HUDEP-2 (cell line): ENCODE measurements around the gene PDE8B.
A peak's percentile ranks its signal among the peaks of the same experiment; 100 is the strongest.
"Not testable (repeated sequence)": the region's sequence is repeated elsewhere in the genome, so short reads cannot be mapped to it uniquely, and the experiment has no call there.

Source experiments
- DNase-seq, 76 experiments: peaks; one replicate each; lab custom pipeline; 2025; ENCODE audit not compliant: unreplicated experiment in 76 of 76; lab: John Stamatoyannopoulos, UW

The PDE8B gene

DNA sequence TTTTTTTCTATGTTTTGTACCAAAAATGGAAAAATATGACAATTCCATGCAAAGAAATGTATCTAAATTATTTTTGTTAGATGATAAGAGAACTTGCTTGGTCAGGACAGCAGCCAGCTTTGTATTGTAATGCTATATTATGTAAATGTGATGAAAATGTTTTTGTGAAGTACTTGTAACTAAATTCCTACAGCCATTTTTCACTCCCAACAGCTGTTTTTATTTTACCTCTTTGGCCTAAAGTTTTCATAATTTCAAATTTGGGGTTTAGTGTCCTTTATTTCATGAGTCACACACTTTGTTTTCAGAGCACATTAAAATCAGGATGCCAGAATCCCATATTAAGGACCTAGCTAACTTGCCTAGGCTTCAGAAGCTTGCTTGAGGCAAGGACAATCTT lies 217.5 kb downstream of the PDE8B start:
- no peak for DNase-seq

DNA sequence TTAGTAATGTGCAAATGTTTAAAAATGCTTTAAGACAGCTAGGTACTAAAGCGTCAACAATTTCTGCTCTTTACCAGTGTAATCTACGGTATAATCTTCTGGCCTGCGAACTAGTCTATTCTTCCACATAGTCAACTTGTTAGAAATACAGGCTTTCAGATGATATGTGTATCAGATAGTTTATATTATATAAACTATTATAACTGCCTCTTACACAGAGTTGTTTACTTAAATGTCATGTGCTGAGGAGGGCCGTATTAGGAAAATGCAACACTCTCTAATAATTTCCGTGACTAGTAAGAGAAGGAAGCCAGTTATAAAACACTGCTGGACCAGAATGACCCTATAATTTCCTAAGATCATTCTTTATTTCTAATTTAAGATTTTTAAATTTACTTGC lies 218.0 kb downstream of the PDE8B start:
- no peak for DNase-seq

DNA sequence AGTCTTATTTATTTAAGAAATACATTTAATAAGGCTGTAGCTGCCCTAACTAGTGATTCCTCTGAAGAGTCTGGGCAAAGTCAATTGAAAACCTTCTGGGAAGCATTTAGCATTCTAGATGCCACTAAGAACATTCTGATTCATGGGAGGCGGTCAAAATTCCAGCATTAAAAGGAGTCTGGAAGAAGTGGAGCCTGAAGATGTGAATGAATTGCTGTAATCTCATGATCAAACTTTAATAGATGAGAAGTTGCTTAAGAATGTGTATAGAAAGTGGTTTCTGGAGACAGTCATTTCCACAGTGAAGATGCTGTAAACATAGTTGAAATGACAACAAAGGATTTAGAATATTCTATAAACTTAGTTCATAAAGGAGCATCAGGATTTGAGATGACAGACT lies 220.2 kb downstream of the PDE8B start:
- DNase-seq: no peak

DNA sequence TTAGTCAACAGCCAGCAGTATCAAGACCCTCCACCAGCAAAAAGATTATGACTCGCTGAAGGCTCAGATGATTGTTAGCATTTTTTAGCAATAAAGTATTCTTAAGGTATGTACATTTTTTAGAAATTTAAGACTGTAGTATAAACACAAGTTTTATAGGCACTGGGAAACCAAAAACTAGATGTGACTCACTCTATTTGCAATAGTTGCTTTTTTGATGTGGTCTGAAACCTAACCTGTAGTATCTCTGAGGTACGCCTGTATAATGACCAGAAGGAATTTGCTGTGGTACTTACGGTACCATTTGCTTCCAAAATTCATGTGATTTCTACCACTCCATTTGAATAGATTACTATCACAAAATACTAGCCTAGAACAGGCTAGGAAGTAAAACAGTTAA lies 220.8 kb downstream of the PDE8B start:
- no peak for DNase-seq

DNA sequence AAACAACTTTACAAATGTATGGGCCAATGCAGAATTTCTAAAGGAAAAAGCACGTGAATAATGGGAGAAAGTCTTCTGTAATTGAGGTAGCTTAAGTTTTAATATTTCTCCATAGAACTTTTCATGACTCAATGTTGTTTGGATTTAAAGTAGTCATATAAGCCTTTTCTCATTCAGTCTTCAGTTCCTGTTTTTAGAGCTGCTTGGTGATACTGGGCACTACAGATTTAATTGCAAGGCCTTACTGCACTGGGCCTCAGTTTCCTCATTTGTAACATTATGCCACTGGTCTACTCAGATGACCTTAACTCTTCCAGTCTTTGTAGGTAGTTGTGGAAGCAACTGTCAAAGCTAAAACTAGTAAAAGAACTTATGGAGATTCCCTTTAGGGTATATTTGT lies 221.2 kb downstream of the PDE8B start:
- no peak for DNase-seq

DNA sequence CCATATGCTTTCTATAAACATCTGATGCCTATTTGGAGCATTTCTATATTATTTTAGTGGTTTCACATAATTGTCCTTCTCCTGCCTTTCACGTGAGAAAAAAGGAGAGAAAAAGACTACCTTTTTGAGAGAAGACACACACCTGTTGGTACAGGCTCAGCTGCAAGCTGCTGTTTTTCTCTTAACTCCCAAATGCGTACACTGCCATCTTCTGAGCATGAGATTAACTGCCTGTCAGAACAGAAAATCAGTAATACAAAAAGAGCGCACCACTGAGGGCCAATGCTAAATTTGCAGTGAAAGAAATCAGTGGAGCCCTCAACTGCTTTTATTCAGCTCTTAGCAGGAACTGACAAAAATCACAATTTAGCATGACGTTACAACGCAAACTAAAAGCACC lies 226.7 kb downstream of the PDE8B start:
- no peak for DNase-seq

DNA sequence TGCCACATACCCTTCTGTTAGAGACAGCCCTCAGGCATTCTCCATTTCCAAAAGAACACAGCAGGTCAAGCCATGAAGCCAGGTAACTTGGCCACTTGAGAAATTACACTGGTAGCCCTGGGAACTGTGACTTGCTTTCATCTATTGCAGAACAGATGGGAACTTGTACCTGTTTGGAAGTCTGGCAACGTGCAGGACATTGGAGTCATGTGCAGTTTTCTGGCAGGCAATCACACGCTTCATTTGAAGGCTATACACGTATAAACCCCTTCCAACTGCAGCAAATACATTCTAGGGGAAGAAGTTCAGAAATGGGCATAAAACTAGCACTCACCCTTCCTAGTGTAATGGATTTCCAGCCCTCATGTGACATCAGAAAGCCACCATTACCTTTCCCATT lies 227.6 kb downstream of the PDE8B start:
- DNase-seq: no peak

DNA sequence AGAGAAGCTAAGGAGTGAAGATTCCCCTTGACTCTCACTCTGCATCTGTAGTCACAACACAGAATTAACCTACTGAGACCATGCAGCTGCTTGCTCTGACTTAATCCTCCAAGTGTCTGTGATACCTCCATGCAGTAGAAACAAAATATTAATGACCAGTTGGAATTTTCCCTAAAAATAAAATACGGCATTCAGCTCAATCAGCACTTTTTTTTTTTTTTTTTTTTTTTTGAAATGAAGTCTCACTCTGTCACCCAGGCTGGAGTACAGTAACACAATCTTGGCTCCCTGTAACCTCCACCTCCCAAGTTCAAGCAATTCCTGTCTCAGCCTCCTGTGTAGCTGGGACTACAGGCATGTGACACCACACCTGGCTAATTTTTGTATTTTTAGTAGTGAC lies 233.2 kb downstream of the PDE8B start:
- no peak for DNase-seq

DNA sequence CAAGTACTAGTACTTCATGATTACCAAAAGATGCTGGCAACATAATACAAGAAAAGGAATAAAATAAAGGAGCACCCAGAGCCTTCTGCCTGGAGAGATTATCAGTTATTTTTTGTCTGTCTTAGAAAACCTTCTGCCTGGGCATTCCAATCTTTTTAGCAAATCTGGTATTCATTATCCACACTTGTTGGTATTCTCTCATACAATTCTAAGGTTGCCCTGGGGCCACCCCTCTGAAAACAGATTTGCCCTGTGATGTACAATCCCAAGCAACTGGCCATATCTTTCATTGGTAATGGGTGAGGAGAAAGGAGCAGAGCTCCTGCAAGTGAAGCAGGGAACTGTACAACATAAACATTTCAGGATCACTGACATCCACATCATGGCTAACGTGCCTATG lies 233.9 kb downstream of the PDE8B start:
- DNase-seq: no peak

DNA sequence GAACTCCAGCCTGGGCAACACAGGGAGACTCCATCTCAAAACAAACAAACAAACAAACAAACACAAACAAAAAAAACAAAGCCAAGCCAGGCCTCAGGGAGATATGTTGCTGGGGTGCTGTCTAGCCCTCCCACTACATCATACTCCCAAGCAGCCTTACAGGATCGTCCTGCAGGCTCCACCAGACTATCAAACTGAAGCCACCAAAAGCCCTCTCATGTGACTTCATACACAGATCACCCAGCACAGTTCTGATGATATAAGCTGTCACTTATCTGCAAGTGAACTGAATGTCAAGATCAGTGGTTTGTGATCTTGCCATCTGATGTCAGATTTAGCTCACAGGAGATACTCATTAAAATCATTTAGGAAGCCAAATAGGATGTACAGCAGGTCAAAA lies 238.4 kb downstream of the PDE8B start:
- peak in 14 of 76 experiments; percentile 1 to 39 (median 18) for DNase-seq

DNA sequence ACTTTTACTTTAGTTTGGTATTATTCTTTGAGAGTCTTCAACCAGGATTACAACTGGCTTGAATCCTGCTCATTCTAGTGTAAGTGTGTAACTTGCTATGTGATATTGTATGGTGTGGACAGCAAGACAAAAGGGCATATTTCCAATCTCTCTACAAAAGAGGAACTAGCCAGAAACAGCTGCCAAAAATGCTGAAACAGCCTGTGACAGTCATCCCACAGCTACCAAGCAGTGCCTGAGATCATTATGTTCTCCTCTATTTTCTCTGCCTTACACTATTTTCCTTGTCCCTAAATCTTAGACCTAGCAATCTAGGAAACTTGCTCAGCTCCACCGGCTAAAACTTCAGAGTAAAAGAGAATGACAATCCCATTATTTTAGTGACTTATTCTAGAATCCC lies 238.8 kb downstream of the PDE8B start:
- peak in 41 of 76 experiments; percentile 1 to 71 (median 30) for DNase-seq

DNA sequence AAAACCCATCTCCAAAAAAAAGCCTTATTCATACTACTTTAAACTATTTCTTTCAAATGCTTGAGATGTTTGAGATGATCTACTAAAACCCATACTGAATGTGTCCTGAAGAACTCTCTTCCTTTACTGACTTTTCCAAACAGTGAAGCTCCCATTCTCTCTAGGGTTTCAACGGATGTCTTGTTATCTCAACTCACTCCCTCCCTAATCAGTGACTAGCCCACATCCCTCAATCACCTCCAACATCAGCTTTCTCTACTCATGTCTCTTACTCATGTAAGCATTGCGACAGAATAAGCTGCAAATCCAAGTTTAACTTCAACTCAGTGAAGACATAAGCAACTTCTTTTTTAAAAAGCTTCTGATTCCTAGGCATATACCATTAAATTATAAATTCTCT lies 239.5 kb downstream of the PDE8B start:
- peak in 7 of 76 experiments; percentile 3 to 36 (median 12) for DNase-seq

DNA sequence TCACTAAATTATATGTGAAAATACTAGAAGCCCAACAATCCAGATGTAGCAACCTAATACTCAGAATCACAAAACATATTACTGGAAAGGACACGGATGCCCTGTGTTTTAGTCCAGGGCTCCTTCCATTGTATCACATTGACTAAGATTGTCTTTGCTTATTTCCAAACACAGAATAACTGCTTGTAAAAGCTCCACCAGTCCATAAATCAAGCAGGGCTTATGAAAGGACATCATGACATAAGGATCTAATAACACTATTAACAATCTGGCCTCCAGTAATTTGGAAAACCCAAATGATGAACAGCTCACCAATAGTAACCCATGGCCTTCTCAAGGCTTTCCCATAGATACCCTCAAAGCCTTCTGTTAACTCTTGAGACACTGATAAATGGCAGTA lies 241.9 kb downstream of the PDE8B start:
- no peak for DNase-seq

DNA sequence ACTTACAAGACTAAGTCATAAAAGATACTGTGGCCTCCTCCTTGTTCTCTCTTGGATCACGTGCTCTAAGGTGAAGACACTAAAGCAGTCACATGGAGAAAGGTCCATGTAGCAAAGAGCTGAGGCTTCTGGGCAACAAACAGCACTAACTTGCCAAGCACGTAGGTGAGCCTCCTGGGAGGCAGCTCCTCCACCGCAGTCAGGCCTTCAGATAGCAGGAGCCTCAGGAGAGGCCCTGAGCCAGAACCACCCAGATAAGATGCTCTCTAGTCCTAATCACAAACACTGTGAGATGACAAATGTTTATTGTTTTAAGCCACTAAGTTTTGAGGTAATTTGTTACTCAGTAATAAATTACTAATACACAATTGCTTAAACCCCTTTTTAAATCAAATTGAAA lies 243.6 kb downstream of the PDE8B start:
- DNase-seq: peak in 14 of 76 experiments; percentile 0 to 42 (median 13)

DNA sequence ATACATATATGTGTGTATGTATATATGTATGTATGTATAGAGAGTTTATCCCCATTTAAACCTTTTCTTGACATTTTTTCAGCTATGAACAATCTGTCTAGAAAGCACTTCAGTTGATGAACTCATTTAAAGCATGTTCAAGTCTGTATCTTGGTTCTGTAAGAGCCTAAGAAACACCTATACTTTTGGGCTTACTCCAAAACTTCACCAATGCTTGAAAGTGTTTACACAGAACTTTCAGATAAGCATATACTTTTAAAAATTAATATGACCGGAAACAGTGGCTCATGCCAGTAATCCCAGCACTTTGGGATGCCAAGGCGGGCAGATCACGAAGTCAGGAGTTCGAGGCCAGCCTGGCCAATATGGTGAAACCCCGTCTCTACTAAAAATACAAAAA lies 250.8 kb downstream of the PDE8B start:
- DNase-seq: no peak

DNA sequence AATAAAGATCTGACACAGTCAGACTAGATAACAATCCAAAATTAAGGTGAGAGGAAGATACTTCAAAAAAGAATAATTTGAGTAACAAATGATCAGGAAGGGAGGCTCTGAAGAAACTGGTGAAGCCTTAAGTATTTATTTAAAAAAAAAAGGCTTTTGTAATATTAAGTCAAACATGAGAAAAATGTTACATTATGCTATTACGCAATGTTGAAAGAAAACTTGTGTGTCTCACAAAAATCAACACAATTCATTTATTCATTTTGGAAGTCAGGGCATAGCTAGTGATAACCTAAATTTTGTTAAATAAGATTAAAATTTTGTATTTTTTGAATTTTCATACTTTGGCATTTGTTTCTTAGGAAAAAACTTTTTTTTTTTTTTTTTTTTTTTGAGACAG lies 253.4 kb downstream of the PDE8B start:
- DNase-seq: no peak

DNA sequence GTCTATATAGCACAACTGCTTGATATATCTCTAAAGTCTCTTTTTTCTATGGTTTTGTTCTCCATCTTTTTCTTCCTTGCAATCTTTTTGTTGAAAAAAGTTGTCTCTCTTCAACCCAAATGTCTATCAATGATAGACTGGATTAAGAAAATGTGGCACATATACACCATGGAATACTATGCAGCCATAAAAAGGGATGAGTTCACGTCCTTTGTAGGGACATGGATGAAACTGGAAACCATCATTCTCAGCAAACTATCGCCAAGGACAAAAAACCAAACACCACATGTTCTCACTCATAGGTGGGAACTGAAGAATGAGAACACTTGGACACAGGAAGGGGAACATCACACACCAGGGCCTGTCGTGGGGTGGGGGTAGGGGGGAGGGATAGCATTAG lies 258.4 kb downstream of the PDE8B start:
- DNase-seq: not testable (repeated sequence)

DNA sequence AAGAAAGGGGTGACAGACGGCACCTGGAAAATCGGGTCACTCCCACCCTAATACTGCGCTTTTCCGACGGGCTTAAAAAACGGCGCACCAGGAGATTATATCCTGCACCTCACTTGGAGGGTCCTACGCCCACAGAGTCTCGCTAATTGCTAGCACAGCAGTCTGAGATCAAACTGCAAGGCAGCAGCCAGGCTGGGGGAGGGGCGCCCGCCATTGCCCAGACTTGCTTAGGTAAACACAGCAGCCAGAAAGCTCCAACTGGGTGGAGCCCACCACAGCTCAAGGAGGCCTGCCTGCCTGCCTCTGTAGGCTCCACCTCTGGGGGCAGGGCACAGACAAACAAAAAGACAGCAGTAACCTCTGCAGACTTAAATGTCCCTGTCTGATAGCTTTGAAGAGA lies 264.6 kb downstream of the PDE8B start:
- not testable (repeated sequence) for DNase-seq
